K562 (cell line): ENCODE measurements around the gene CDC14A. TPM values are rescaled to one million over a fixed set of nuclear protein-coding genes. Genes with fewer than 3 reads are reported as not detected.

Experiments
- ATAC-seq: fragments of 200-7000 bp; cut with Tn5 transposase; 3 replicates; pipeline ENCODE4 v1.9.1; 2020; ENCODE audit warnings: moderate library complexity
- BruUV-seq: library from RNA; stranded (reverse); fragments of 400-500 nt; replicated peaks from 2 replicates; lab custom pipeline; 2021; lab: Mats Ljungman, UMichigan
- CTCF ChIA-PET: fragments of 300-600 bp; formaldehyde crosslinking; extraction: SDS; loops from one replicate; lab custom pipeline; 2021; ENCODE audit warnings: low intra/inter-chr PET ratio; lab: Yijun Ruan, JAX
- POLR2A ChIA-PET: fragments of 300-600, 350-650 bp; sonication (Branson Sonifier 250); formaldehyde crosslinking; extraction: SDS; loops from one replicate; lab custom pipeline; 2021; ENCODE audit warnings: antibody characterized with exemption, inconsistent platforms; lab: Yijun Ruan, JAX
- DNase-seq, 4 experiments: peaks; one replicate each; pipeline versions ENCODE4 v3.0.0 to v3.0.0-alpha.2; 2011 to 2018; ENCODE audit warnings: low spot score in 3 of 4, mixed read lengths in 3 of 4; ENCODE audit errors: extremely low read depth in 1 of 4
- FAIRE-seq: peaks from 2 replicates; lab custom pipeline; 2011; peaks lifted over from hg19 to GRCh38; lab: Jason Lieb, UNC
- H2AFZ ChIP-seq: 2 replicates; pipeline ENCODE4 v1.6.0; 2011; ENCODE audit warnings: low read depth, low read length, control low read depth, inconsistent platforms
- H3K27ac ChIP-seq: fragments of 200-600 bp; 3 replicates; pipeline ENCODE4 v1.8.0; 2011; ENCODE audit warnings: low read depth, mild to moderate bottlenecking, control low read depth, inconsistent platforms, low read length, moderate library complexity, mixed read lengths; ENCODE audit errors: extremely low read depth
- H3K27me3 ChIP-seq, 2 experiments: fragments of 300-600 bp in 1 of 2; 2 replicates in 1 of 2; 3 replicates in 1 of 2; pipeline versions ENCODE4 v1.6.0 to v1.8.0; 2011; ENCODE audit warnings: inconsistent platforms in 2 of 2, low read length in 2 of 2, mild to moderate bottlenecking in 1 of 2, mixed read lengths in 1 of 2, moderate library complexity in 1 of 2; ENCODE audit not compliant: control insufficient read depth in 2 of 2, insufficient read depth in 2 of 2
- H3K36me3 ChIP-seq: fragments of 300-600 bp; 3 replicates; pipeline ENCODE4 v1.8.0; 2011; ENCODE audit warnings: mild to moderate bottlenecking, low read length, inconsistent platforms; ENCODE audit not compliant: control insufficient read depth, insufficient read depth
- H3K4me1 ChIP-seq, 2 experiments: fragments of 200-600 bp in 1 of 2; replicated peaks in 1 of 2; 2 replicates in 1 of 2; 3 replicates in 1 of 2; pipeline versions ENCODE4 v1.5.1 to v1.8.0; 2011; ENCODE audit warnings: inconsistent platforms in 2 of 2, low read length in 2 of 2, mild to moderate bottlenecking in 1 of 2, mixed read lengths in 1 of 2, moderate library complexity in 1 of 2; ENCODE audit not compliant: control insufficient read depth in 2 of 2, insufficient read depth in 2 of 2
- H3K4me2 ChIP-seq: 2 replicates; pipeline ENCODE4 v1.6.1; 2011; ENCODE audit warnings: low read length, control low read depth, inconsistent platforms, mixed read lengths; ENCODE audit not compliant: insufficient read depth
- H3K4me3 ChIP-seq: fragments of 200-600 bp; sonication (generic), shearing (Covaris generic); 2 replicates; pipeline ENCODE4 v1.5.1; 2016; ENCODE audit warnings: control low read depth, inconsistent platforms
- H3K79me2 ChIP-seq: fragments of 200-600 bp; 3 replicates; pipeline ENCODE4 v1.8.0; 2011; ENCODE audit warnings: low read length, inconsistent platforms; ENCODE audit not compliant: control insufficient read depth, insufficient read depth
- H3K9ac ChIP-seq, 2 experiments: 2 replicates each; pipeline versions ENCODE4 v1.6.0 to v1.6.1; 2011; ENCODE audit warnings: low read depth in 2 of 2, low read length in 2 of 2, control low read depth in 1 of 2, inconsistent platforms in 1 of 2, mild to moderate bottlenecking in 1 of 2, mixed read lengths in 1 of 2; ENCODE audit not compliant: insufficient read depth in 1 of 2
- H3K9me1 ChIP-seq: one replicate; pipeline ENCODE4 v1.6.0; 2011; ENCODE audit warnings: inconsistent platforms, mild to moderate bottlenecking, low read length, moderate library complexity; ENCODE audit not compliant: control insufficient read depth, insufficient read depth
- H3K9me3 ChIP-seq: replicated peaks from 2 replicates; pipeline ENCODE4 v1.5.1; 2011; ENCODE audit warnings: low read depth, low read length, inconsistent platforms; ENCODE audit not compliant: control insufficient read depth, insufficient read depth
- H4K20me1 ChIP-seq: replicated peaks from 2 replicates; pipeline ENCODE4 v1.6.1; 2011; ENCODE audit warnings: low read length, inconsistent platforms, mixed read lengths; ENCODE audit not compliant: control insufficient read depth, insufficient read depth
- CEBPG ChIP-seq, 3 experiments: fragments of 200-800 bp in 1 of 3; sonication (Bioruptor generic) in 1 of 3; sonication (generic) in 1 of 3; formaldehyde crosslinking in 1 of 3; IDR thresholded peaks in 2 of 3; conservative IDR thresholded peaks in 1 of 3; 2 replicates each; pipeline versions ENCODE4 v1.6.1 to v1.8.0; 2016 to 2022; ENCODE audit warnings: missing compliant biosample characterization in 2 of 3, missing genetic modification characterization in 2 of 3, mild to moderate bottlenecking in 1 of 3, missing genetic modification reagents in 1 of 3
- HOXB6 ChIP-seq: fragments of 250-450 bp; sonication (Bioruptor Pico); IDR thresholded peaks from 2 replicates; pipeline ENCODE4 v1.5.1; 2022; ENCODE audit warnings: mild to moderate bottlenecking, borderline replicate concordance
- KLF10 ChIP-seq: fragments of 250-450 bp; sonication (Bioruptor Pico); IDR thresholded peaks from 2 replicates; pipeline ENCODE4 v1.6.1; 2021; ENCODE audit warnings: matching md5 sums
- MXI1 ChIP-seq: IDR thresholded peaks from 2 replicates; pipeline ENCODE4 v1.6.1; 2011; ENCODE audit warnings: low read depth, mild to moderate bottlenecking, improper control_type of control experiment, low read length
- PHTF2 ChIP-seq: fragments of 250-450 bp; sonication (Bioruptor Pico); IDR thresholded peaks from 2 replicates; pipeline ENCODE4 v1.5.0; 2021; ENCODE audit warnings: mild to moderate bottlenecking
- RNF2 ChIP-seq: sonication (generic); IDR thresholded peaks from 2 replicates; pipeline ENCODE4 v1.6.1; 2016
- ZFP36 ChIP-seq: fragments of 150-350 bp; IDR thresholded peaks from 2 replicates; pipeline ENCODE4 v1.6.1; 2018; ENCODE audit warnings: low read length, low read depth; ENCODE audit not compliant: partially characterized antibody
- ZNF197 ChIP-seq: fragments of 200-800 bp; sonication (Bioruptor generic); IDR thresholded peaks from 2 replicates; pipeline ENCODE4 v1.6.1; 2016; ENCODE audit warnings: low read depth, missing genetic modification characterization, missing compliant biosample characterization
- ZNF224 ChIP-seq: sonication (generic); formaldehyde crosslinking; IDR thresholded peaks from 2 replicates; pipeline ENCODE4 v1.8.0; 2022; ENCODE audit warnings: mild to moderate bottlenecking, missing genetic modification reagents
- ZNF311 ChIP-seq: fragments of 250-450 bp; sonication (Bioruptor Pico); IDR thresholded peaks from 2 replicates; pipeline ENCODE4 v1.4.0; 2020; ENCODE audit warnings: mild to moderate bottlenecking, moderate library complexity
- WGBS: fragments of 100-300 bp; shearing (Covaris generic); methylation state at CpG from one replicate; pipeline ENCODE4 v1.1.6; 2016; ENCODE audit warnings: low coverage, mixed read lengths; ENCODE audit not compliant: insufficient coverage; ENCODE audit errors: missing lambda C conversion rate; 5-methylcytosine and 5-hydroxymethylcytosine counted together
- in situ Hi-C: fragments of 300-500 bp; cut with MboI; formaldehyde crosslinking; loops from 4 replicates; pipeline ENCODE4 v1.15.0; 2018; ENCODE audit warnings: inconsistent platforms, mixed read lengths
- intact Hi-C: fragments of 100-400 bp; cut with micrococcal nuclease; formaldehyde crosslinking; loops from 2 replicates; pipeline ENCODE4 v1.14.2; 2022
- polyA plus RNA-seq, 8 experiments: library from polyadenylated mRNA; depleted of rRNA in 4 of 8; stranded (reverse) in 5 of 8; unstranded in 3 of 8; fragments of >200 nt; fragmentation: Nextera tagmentation in 2 of 8; fragmentation: Illumina TruSeq in 1 of 8; extraction: Ambion mirVana in 2 of 8; extraction: Trizol in 1 of 8; gene quantifications; 2 replicates each; pipeline versions ENCODE4 v1.2.1 to v1.2.3, GENCODE V29; 2011 to 2014; ENCODE audit warnings: inconsistent platforms in 1 of 8, missing spikeins in 1 of 8
- total RNA-seq, 7 experiments: library from RNA; depleted of rRNA in 6 of 7; stranded (reverse); fragments of >200 nt in 6 of 7; fragmentation: Illumina TruSeq in 2 of 7; extraction: Trizol in 2 of 7; gene quantifications; 2 replicates each; pipeline versions ENCODE4 v1.2.1 to v1.2.3, GENCODE V29; 2011 to 2021; ENCODE audit warnings: low replicate concordance in 1 of 7
- TF ChIP-seq, protein P1 (sequence below): fragments of 450-650 bp; formaldehyde crosslinking; IDR thresholded peaks from 2 replicates; pipeline ENCODE4 v1.4.0; 2020; ENCODE audit warnings: mild to moderate bottlenecking, moderate library complexity

CDC14A gene
- total and polyA plus RNA-seq, 9 of the 15 experiments (the other 6 are each of a cell fraction or from before 2014, with no cell fraction given), result 17.0 to 74.3 (median 33.4) TPM

DNA sequence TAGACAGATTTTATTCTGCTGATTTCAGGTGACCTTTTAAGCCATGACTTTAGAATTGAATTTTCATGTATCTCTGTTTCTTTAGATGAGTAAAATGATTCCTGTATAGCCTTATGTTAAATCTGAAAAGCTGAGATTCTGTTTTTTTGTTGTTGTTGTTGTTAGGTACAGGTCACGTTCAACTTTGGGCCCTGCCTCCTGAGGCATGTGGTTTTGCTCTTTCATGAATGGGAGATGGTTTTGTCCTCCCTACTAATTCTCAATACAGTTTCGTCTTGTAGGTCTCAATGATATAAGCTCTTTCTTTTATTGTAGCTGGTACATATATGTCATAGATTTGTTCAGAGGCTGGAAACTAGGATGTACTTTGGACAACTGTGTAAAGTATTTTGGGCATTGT lies 79.6 kb downstream of the CDC14A start (continued):
- TF ChIP-seq, protein P1, sequence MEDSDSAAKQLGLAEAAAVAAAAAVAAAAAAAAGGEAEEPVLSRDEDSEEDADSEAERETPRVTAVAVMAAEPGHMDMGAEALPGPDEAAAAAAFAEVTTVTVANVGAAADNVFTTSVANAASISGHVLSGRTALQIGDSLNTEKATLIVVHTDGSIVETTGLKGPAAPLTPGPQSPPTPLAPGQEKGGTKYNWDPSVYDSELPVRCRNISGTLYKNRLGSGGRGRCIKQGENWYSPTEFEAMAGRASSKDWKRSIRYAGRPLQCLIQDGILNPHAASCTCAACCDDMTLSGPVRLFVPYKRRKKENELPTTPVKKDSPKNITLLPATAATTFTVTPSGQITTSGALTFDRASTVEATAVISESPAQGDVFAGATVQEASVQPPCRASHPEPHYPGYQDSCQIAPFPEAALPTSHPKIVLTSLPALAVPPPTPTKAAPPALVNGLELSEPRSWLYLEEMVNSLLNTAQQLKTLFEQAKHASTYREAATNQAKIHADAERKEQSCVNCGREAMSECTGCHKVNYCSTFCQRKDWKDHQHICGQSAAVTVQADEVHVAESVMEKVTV (CRISPR knock-in tag), result no peak
- TF ChIP-seq PHTF2 (CRISPR knock-in tag) (no peak), HOXB6 (CRISPR knock-in tag) (no peak), ZNF224 (no peak), ZNF311 (CRISPR knock-in tag) (no peak), ZFP36 (no peak), CEBPG (CRISPR knock-in tag; IDR thresholded peaks at IDR 0.05) (no peak), CEBPG (tag; conservative IDR thresholded peaks at IDR 0.05 in 1 of 2, IDR thresholded peaks at IDR 0.05 in 1 of 2) (no peak)
- TF ChIP-seq, all 486 proteins: peak for 0

DNA sequence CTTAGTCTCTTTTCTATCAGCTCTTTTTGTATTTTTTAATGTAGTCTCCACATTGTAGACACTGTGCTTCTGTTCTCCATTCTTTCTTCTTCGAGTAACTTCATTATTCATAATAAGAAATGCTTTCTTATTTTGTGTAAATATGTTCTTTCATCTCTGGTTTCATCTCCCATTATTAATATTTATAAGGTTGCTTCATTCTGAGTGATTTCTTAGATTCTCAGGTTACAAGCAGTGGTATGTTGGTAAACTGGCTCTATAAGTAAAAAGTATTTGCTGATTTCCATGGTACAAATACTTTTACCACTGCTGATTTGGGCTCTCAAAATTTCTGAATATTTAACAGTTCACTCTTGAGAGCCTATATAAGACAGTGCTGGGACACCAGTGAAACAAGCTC lies 81.3 kb downstream of the CDC14A start:
- no peak for ATAC-seq
- WGBS, result 100% methylated on average over 1 of the region's 1 CpG

More for the DNA sequence above, 81.3 kb downstream of the CDC14A start:
- Histone ChIP-seq H3K9me3 (no peaks in the 10 kb centered on the region), H4K20me1 (0 out of 2 replicates have a peak, but pooled peaks cover 3% of the 10 kb centered on the region), H3K4me2 (no peak overlapping the region), H3K79me2 (peaks cover 73% of the 10 kb centered on the region), H3K4me1 (peaks cover 4 to 22% of the 10 kb centered on the region in 2 experiments; a peak in 4 of 5 replicates), H3K9me1 (no peaks in the 10 kb centered on the region), H3K36me3 (peaks cover 39% of the 10 kb centered on the region; the same call in 2 of the 3 replicates), H3K27ac (no peak overlapping the region; the same call in 2 of the 3 replicates), H3K9ac (no peak overlapping the region), H3K27me3 (no peaks in the 10 kb centered on the region), H2AFZ (no peak overlapping the region)
- ChIA-PET CTCF (no interaction called here), POLR2A (interaction anchor here (0.6 to 2.3 kb wide), 5 partner anchors 9 to 44 kb away, joined by 3 to 6 read pairs (median 4); no protein-coding TSS in a partner anchor)
- intact Hi-C loops, result no loop called here
- DNase-seq, result no peak
- in situ Hi-C loops, result no loop called here
- BruUV-seq, result no TSS peak
- TF ChIP-seq KLF10 (CRISPR knock-in tag) (no peak), MXI1 (no peak), RNF2 (no peak), ZNF197 (CRISPR knock-in tag) (no peak)
- TF ChIP-seq, all 486 proteins: peak for 0
- no peak overlapping the region for H3K4me3 ChIP-seq
- no peak for FAIRE-seq
